ENCODE results near the gene KCTD16. TPM values are rescaled to one million over a fixed set of nuclear protein-coding genes. Genes with fewer than 3 reads are reported as not detected.

KCTD16 gene
- total RNA-seq, 1 donor from 2014 or later: 0.64 TPM

- Histone ChIP-seq H3K36me3 (no peaks in the 10 kb centered on the region), H3K27ac (no peak overlapping the region), H3K4me3 (no peak overlapping the region), H3K27me3 (no peaks in the 10 kb centered on the region), H3K4me1 (no peaks in the 10 kb centered on the region), H3K9me3 (peaks cover 0 to 4% of the 10 kb centered on the region in 2 donors)
- intact Hi-C loops (cut with DNase I): no loop called here
- no peak for TF ChIP-seq CTCF (IDR thresholded peaks at IDR 0.05)
- DNase-seq (ENCODE audit: low spot score in 2 of 2): no peak
Observed at GRCh38 chr5:144267961-144268513, 97.4 kb downstream of the KCTD16 start.

- H3K9me3 ChIP-seq: peaks cover 0 to 4% of the 10 kb centered on the region in 2 donors
- H3K4me1 ChIP-seq: no peaks in the 10 kb centered on the region
- no peak overlapping the region for H3K4me3 ChIP-seq
- intact Hi-C loops (cut with DNase I): no loop called here
- no peak for DNase-seq (ENCODE audit: low spot score in 2 of 2)
- H3K36me3 ChIP-seq: no peaks in the 10 kb centered on the region
- H3K27ac ChIP-seq: no peak overlapping the region
- TF ChIP-seq CTCF (IDR thresholded peaks at IDR 0.05): no peak
- no peaks in the 10 kb centered on the region for H3K27me3 ChIP-seq
Observed at GRCh38 chr5:144273232-144274027, 102.8 kb downstream of the KCTD16 start.

GRCh38 chr5:144275329-144275728 is 104.7 kb downstream of the KCTD16 start:
- Histone ChIP-seq H3K4me1 (no peaks in the 10 kb centered on the region), H3K27me3 (no peaks in the 10 kb centered on the region), H3K36me3 (no peaks in the 10 kb centered on the region), H3K9me3 (no peaks in the 10 kb centered on the region), H3K27ac (no peak overlapping the region), H3K4me3 (no peak overlapping the region)
- no peak for TF ChIP-seq CTCF (IDR thresholded peaks at IDR 0.05)
- DNase-seq (ENCODE audit: low spot score in 2 of 2): no peak
- intact Hi-C loops (cut with DNase I): no loop called here

GRCh38 chr5:144276034-144276822 is 105.6 kb downstream of the KCTD16 start:
- no peaks in the 10 kb centered on the region for H3K27me3 ChIP-seq
- DNase-seq (ENCODE audit: low spot score in 2 of 2): no peak
- H3K27ac ChIP-seq: no peak overlapping the region
- no peaks in the 10 kb centered on the region for H3K9me3 ChIP-seq
- no peak for TF ChIP-seq CTCF (IDR thresholded peaks at IDR 0.05)
- no peaks in the 10 kb centered on the region for H3K36me3 ChIP-seq
- intact Hi-C loops (cut with DNase I): no loop called here
- H3K4me3 ChIP-seq: no peak overlapping the region
- H3K4me1 ChIP-seq: no peaks in the 10 kb centered on the region

- intact Hi-C loops (cut with DNase I): no loop called here
- Histone ChIP-seq H3K27me3 (no peaks in the 10 kb centered on the region), H3K27ac (no peak overlapping the region), H3K36me3 (no peaks in the 10 kb centered on the region), H3K4me1 (no peaks in the 10 kb centered on the region), H3K4me3 (no peak overlapping the region), H3K9me3 (no peaks in the 10 kb centered on the region)
- DNase-seq (ENCODE audit: low spot score in 2 of 2): no peak
- no peak for TF ChIP-seq CTCF (IDR thresholded peaks at IDR 0.05)
Observed at GRCh38 chr5:144281784-144282183, 111.1 kb downstream of the KCTD16 start.
